ENCODE measurements around the gene ASXL2. TPM values are rescaled to one million over a fixed set of nuclear protein-coding genes. Genes with fewer than 3 reads are reported as not detected.
A peak's percentile ranks its signal among the peaks of the same experiment; 100 is the strongest.
"Not testable (repeated sequence)": the region's sequence is repeated elsewhere in the genome, so short reads cannot be mapped to it uniquely, and the experiment has no call there.

Gene ASXL2
- 10 to 100 TPM; 33.7 to 33.9 TPM for total RNA-seq
- 69.2 to 69.8 reads per million in 2 donors for total RNA-seq

DNA sequence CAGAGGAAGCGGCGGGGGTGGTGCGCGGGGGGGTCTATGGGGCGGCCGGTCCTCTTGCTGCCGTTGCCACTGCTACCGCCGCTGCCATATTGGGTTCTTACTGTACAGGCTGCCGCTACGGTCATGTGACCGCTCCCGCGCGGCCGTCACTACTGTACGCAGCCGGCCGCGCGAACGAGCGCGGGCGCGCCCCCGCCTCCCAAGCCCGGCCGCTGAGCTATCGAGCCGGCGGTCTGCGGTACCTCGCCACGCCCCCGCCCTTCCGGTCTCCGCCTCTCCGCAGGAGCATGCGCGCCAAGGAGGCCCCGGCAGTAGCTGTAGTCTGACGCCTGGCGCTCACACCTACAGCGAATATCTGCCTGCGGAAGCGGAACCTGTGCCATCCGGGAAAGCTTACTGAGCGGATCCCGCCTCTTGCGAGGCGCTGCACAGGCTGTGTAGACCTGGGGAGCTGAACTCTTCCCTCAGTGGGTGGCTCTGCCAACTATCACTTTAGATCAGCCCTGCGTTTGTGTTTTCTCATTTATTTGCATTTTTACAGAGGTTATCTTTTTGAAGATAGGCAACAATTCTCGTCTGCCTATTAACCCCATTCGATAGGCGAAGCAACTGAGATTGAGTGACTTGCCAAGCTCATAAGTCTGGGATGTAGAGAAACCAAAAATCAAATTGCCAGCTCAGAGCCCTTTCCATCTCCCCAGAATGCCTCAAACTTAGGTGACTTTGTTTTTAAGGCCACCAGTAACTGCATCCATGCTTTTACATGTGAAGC is at the start of gene ASXL2:
TSS of gene ASXL2 (minus strand) at position 127 of the 772 bp plus-strand sequence. CDS start 265 bp downstream, outside the sequence.
- ATAC-seq (peak; percentile 91), DNase-seq (peak; percentile 93 to 98 (median 98))
- H3K9me3 ChIP-seq (ENCODE audit: control insufficient read depth, low read length, poor library complexity, severe bottlenecking): no peaks in the 10 kb centered on the region
- Mint-ChIP-seq H3K36me3 (ENCODE audit: low read depth) (peaks cover 4% of the 10 kb centered on the region), H3K27me3 (no peaks in the 10 kb centered on the region), H3K4me1 (peaks cover 23% of the 10 kb centered on the region), H3K27ac (peak within 1 kb of the TSS; percentile 95), H3K4me3 (peak within 1 kb of the TSS; percentile 96)

DNA sequence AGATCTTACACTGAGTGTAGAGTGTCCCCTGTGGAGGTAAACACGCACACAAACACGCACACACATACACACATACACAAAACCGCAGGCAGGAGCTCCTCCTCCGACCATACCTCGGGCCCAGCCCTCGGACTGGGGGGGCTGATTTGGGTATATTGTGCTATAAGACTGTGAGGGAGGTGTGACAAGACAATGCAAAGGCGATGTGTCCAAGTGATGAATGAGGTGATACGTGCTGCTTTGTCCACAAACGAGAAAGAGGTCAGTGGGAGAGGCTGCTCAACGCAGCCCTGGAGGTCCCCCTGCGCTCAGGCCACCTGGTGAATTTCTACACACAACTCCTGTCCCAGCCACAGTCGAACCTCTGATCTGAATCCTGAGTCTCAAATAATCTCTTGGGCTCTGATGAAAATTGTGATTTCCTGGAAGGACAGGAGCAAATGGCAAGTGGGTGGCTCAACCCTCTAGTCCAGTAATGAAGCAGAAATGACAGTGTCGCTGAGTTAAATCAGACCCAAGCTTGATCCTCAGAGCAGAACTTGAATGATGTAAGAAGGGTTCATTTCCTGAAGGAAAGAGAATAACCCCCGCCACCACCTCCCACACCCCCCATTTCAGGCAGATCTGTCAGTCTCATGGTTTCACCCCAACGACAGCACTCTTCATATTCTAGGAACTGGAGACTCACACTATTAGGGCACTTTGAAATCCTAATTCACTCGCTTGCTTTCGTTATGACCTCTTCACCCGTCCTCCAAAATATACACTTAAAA is 48.9 kb upstream of the ASXL2 start:
- no peak overlapping the region for H3K27ac Mint-ChIP-seq
- H3K36me3 Mint-ChIP-seq (ENCODE audit: low read depth): peaks cover 5% of the 10 kb centered on the region
- no peak for ATAC-seq
- H3K4me1 Mint-ChIP-seq: no peaks in the 10 kb centered on the region
- H3K9me3 ChIP-seq (ENCODE audit: control insufficient read depth, low read length, poor library complexity, severe bottlenecking): no peaks in the 10 kb centered on the region
- H3K27me3 Mint-ChIP-seq: peaks cover 5% of the 10 kb centered on the region
- no peak for DNase-seq
- H3K4me3 Mint-ChIP-seq: no peak overlapping the region

DNA sequence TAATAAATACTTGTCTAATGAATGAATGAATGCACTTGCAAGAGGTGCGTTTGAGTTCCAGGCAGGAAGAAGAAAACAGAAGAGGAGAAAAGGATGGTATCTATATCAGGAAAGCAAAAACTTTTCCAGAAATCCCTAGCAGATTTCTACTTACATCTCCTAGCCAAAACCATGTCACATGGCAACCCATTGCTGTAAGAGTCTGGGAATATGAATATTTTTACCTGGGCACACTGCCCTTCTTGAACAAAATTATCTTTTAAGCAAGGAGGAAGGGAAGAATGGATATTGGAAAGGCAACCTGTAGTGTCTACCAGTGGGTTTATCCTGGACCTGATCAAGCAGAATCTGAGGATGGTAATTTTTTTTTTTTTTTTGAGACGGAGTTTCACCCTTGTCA is 44.2 kb upstream of the ASXL2 start:
- H3K27ac Mint-ChIP-seq: no peak overlapping the region
- no peak for ATAC-seq

DNA sequence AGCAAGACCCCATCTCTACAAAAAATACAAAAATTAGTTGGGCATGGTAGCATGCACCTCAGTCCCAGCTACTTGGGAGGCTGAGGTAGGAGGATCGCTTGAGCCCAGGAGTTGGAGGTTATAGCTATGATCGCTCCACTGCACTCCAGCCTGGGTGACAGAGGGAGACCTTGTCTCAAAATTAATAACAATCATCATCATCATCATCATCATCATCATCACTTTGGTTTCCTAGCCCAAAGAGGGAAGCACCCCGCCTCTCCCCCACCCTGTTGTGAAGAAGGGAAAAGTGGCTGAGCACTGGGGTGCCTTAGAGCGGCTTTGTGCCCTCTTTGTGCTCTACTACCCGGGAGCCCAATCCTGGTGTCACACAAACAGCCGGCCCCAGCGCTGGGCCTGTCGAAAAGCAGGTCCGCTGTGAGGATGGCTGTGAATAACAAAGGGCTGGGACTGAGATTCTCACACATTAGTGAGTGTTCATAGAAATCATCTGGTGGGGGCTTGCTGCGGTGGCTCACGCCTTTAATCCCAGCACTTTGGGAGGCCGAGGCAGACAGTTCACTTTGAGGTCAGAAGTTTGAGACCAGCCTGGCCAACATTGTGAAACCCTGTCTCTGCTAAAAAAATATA is 42.6 kb upstream of the ASXL2 start:
- DNase-seq (no peak), ATAC-seq (no peak)
- Mint-ChIP-seq H3K27ac (no peak overlapping the region), H3K4me1 (peaks cover 7% of the 10 kb centered on the region), H3K27me3 (peaks cover 5% of the 10 kb centered on the region), H3K4me3 (no peak overlapping the region), H3K36me3 (ENCODE audit: low read depth) (no peaks in the 10 kb centered on the region)
- H3K9me3 ChIP-seq (ENCODE audit: control insufficient read depth, low read length, poor library complexity, severe bottlenecking): no peaks in the 10 kb centered on the region

More for the DNA sequence above, 44.2 kb upstream of the ASXL2 start:
- H3K27me3 Mint-ChIP-seq: peaks cover 5% of the 10 kb centered on the region
- H3K4me1 Mint-ChIP-seq: no peaks in the 10 kb centered on the region
- no peak overlapping the region for H3K4me3 Mint-ChIP-seq
- no peak for DNase-seq
- no peaks in the 10 kb centered on the region for H3K9me3 ChIP-seq (ENCODE audit: control insufficient read depth, low read length, poor library complexity, severe bottlenecking)
- no peaks in the 10 kb centered on the region for H3K36me3 Mint-ChIP-seq (ENCODE audit: low read depth)

DNA sequence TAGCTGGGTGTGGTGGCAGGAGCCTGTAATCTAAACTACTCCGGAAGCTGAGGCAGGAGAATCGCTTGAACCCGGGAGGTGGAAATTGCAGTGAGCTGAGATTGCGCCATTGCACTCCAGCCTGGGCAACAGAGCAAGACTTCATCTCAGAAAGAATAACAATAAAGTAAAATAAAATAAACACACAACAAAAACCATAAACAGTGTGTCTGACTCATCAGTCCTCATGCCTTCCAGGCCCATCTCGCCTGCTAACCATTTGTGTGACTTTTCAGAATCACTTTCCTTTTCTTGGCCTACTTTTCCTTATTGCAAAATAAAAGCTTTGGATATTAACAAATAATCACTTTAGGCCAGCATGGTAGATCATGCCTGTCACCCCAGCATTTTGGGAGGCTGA is 42.0 kb upstream of the ASXL2 start:
- H3K27me3 Mint-ChIP-seq: peaks cover 5% of the 10 kb centered on the region
- H3K4me3 Mint-ChIP-seq: no peak overlapping the region
- DNase-seq (no peak), ATAC-seq (no peak)
- no peaks in the 10 kb centered on the region for H3K9me3 ChIP-seq (ENCODE audit: control insufficient read depth, low read length, poor library complexity, severe bottlenecking)
- no peak overlapping the region for H3K27ac Mint-ChIP-seq
- H3K4me1 Mint-ChIP-seq: peaks cover 7% of the 10 kb centered on the region
- no peaks in the 10 kb centered on the region for H3K36me3 Mint-ChIP-seq (ENCODE audit: low read depth)

DNA sequence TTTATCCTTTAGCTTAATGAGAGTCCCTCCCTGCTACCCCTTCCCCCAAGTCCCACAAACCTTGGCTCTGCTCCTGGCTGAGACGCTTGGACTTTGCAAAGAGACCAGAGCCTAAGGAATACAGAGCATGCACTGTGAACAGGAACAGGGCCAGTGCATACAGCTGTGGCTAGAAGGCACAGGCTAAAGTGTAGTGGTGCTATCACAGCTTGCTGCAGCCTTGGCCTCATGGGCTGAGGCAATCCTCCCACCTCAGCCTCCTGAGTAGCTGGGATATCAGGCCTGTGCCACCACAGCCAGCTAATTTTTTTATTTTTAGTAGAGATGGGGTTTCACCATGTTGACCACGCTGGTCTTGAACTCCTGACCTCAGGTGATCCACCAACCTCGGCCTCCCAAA is 39.5 kb upstream of the ASXL2 start:
- H3K36me3 Mint-ChIP-seq (ENCODE audit: low read depth): no peaks in the 10 kb centered on the region
- H3K27ac Mint-ChIP-seq: no peak overlapping the region

DNA sequence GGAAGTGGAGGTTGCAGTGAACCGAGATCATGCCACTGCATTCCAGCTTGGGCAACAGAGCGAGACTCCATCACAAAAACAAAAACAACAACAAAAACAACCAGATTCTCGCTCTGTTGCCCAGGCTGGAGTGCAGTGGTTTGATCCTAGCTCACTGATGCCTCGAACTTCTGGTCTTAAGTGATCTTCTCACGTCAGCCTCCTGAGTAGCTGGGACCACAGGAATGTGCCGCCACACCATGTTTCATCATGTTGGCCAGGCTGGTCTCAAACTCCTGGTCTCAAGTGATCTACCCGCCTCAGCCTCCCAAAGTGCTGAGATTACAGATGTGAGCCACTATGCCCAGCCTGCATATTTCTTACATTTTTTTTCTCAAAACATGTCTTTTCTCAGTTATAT is 39.1 kb upstream of the ASXL2 start:
- not testable (repeated sequence) for H3K27me3 Mint-ChIP-seq; H3K4me1 Mint-ChIP-seq; H3K36me3 Mint-ChIP-seq (ENCODE audit: low read depth); H3K27ac Mint-ChIP-seq; H3K9me3 ChIP-seq (ENCODE audit: control insufficient read depth, low read length, poor library complexity, severe bottlenecking); ATAC-seq; DNase-seq; H3K4me3 Mint-ChIP-seq

More for the DNA sequence above, 39.5 kb upstream of the ASXL2 start:
- DNase-seq (no peak), ATAC-seq (no peak)
- no peaks in the 10 kb centered on the region for H3K27me3 Mint-ChIP-seq
- H3K9me3 ChIP-seq (ENCODE audit: control insufficient read depth, low read length, poor library complexity, severe bottlenecking): no peaks in the 10 kb centered on the region
- H3K4me3 Mint-ChIP-seq: no peak overlapping the region
- peaks cover 7% of the 10 kb centered on the region for H3K4me1 Mint-ChIP-seq

DNA sequence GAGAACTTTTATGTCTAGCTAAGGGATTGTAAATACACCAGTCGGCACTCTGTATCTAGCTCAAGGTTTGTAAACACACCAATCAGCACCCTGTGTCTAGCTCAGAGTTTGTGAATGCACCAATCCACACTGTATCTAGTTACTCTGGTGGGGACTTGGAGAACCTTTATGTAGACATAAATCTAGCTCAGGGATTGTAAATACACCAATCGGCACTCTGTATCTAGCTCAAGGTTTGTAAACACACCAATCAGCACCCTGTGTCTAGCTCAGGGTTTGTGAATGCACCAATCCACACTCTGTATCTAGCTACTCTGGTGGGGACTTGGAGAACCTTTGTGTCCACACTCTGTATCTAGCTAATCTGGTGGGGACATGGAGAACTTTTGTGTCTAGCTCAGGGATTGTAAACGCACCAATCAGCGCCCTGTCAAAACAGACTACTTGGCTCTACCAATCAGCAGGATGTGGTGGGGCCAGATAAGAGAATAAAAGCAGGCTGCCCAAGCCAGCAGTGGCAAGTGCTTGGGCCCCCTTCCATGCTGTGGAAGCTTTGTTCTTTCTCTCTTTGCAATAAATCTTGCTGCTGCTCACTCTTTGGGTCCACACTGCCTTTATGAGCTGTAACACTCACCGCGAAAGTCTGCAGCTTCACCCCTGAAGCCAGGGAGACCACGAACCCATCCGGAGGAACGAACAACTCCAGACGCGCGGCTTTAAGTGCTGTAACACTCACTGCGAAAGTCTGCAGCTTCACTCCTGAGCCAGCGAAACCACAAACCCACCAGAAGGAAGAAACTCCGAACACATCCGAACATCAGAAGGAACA is 37.9 kb upstream of the ASXL2 start:
- not testable (repeated sequence) for H3K9me3 ChIP-seq (ENCODE audit: control insufficient read depth, low read length, poor library complexity, severe bottlenecking); DNase-seq; H3K36me3 Mint-ChIP-seq (ENCODE audit: low read depth); H3K4me1 Mint-ChIP-seq; ATAC-seq; H3K27me3 Mint-ChIP-seq
- peak overlapping the region; percentile 92 for H3K4me3 Mint-ChIP-seq
- peak overlapping the region; percentile 92 for H3K27ac Mint-ChIP-seq

DNA sequence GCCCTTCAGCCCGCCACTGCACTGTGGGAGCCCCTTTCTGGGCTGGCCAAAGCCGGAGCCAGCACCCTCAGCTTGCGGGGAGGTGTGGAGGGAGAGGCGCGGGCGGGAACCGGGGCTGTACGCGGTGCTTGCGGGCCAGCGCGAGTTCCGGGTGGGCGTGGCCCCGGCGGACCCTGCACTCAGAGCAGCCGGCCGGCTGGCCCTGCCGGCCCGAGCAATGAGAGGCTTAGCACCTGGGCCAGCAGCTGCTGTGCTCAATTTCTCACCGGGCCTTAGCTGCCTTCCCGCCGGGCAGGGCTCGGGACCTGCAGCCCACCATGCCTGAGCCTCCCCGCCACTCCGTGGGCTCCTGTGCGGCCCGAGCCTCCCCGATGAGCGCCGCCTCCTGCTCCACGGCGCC is 37.1 kb upstream of the ASXL2 start:
- DNase-seq; H3K9me3 ChIP-seq (ENCODE audit: control insufficient read depth, low read length, poor library complexity, severe bottlenecking); H3K27ac Mint-ChIP-seq; H3K36me3 Mint-ChIP-seq (ENCODE audit: low read depth); H3K4me1 Mint-ChIP-seq; H3K4me3 Mint-ChIP-seq; ATAC-seq; H3K27me3 Mint-ChIP-seq: not testable (repeated sequence)

DNA sequence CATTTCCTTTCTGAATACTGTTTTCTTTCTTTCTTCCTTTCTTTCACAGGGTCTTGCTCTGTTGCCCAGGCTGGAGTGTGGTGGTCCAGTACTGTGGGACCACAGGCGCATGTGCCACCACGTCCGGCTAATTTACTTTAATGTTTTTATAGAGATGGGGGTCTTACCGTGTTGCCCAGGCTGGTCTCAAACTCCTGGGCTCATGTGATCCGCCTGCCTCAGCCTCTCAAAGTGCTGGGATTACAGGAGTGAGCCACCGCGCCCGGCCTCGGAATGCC is 35.3 kb upstream of the ASXL2 start:
- not testable (repeated sequence) for H3K36me3 Mint-ChIP-seq (ENCODE audit: low read depth); ATAC-seq; H3K4me1 Mint-ChIP-seq; DNase-seq; H3K4me3 Mint-ChIP-seq; H3K9me3 ChIP-seq (ENCODE audit: control insufficient read depth, low read length, poor library complexity, severe bottlenecking); H3K27me3 Mint-ChIP-seq
- peak overlapping the region; percentile 21 for H3K27ac Mint-ChIP-seq

DNA sequence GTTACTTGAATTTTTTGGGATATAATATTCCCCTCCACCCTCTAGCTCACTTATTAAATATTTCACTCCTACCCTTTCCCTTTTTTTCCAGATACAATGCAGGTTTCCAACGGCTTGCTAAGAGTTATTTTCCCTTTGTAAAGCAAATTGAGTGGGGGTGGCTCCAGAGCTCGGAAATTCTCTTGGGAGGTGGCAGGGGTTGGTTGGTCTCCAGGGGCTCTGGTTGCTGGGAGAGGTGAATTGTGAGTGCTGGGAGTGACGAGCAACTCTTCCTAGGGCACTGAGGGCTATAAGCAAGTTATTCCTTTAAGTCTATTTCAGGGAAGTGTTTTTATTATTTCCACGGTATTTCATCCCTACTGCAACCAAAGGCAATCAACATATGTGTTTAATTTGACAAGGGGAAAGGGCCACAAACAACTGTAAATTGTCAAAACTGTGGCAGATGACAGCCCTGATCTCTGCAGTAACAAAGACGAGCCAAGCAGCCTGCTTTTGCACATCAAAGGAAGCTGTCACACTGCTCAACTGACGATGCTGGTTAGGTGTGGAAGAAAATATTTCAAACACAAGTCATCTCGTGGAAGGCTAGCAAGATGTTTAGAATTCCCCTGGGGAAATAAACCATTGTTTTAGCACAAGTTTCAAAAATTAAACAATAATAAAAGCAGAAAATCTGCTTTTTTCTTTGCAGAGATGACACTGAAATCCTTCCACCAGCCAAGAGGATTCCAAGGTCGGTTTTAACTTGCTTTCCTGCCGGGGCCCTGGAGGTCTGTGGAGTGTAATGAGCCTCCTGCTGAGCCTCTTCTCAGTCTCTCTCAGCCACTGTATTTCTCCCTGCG is 34.8 kb upstream of the ASXL2 start:
- H3K36me3 Mint-ChIP-seq (ENCODE audit: low read depth): no peaks in the 10 kb centered on the region
- H3K9me3 ChIP-seq (ENCODE audit: control insufficient read depth, low read length, poor library complexity, severe bottlenecking): no peaks in the 10 kb centered on the region
- no peaks in the 10 kb centered on the region for H3K27me3 Mint-ChIP-seq
- DNase-seq (no peak), ATAC-seq (no peak)
- H3K27ac Mint-ChIP-seq: peak overlapping the region; percentile 21
- peaks cover 7% of the 10 kb centered on the region for H3K4me1 Mint-ChIP-seq
- no peak overlapping the region for H3K4me3 Mint-ChIP-seq

DNA sequence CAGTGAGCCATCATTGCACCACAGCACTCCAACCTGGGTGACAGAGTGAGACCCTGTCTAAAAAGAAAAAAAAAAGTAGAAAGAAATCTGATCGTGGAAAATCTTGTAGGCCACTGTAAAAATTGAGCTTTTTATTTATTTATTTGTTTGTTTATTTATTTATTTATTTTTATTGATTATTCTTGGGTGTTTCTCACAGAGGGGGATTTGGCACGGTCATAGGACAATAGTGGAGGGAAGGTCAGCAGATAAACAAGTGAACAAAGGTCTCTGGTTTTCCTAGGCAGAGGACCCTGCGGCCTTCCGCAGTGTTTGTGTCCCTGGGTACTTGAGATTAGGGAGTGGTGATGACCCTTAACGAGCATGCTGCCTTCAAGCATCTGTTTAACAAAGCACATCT is 31.3 kb upstream of the ASXL2 start:
- H3K36me3 Mint-ChIP-seq (ENCODE audit: low read depth); H3K4me3 Mint-ChIP-seq; DNase-seq; H3K9me3 ChIP-seq (ENCODE audit: control insufficient read depth, low read length, poor library complexity, severe bottlenecking); H3K4me1 Mint-ChIP-seq; H3K27me3 Mint-ChIP-seq; H3K27ac Mint-ChIP-seq; ATAC-seq: not testable (repeated sequence)
